Loucy (cell line): ENCODE measurements around the gene DLG2.

Source experiments
- H2AFZ ChIP-seq: fragments of 200-600 bp; sonication (generic); 2 replicates; pipeline ENCODE4 v1.6.0; 2016; ENCODE audit warnings: antibody characterized with exemption, mild to moderate bottlenecking, low read length, moderate library complexity
- H3F3A ChIP-seq: fragments of 200-600 bp; 2 replicates; pipeline ENCODE4 v1.6.0; 2016; ENCODE audit warnings: antibody characterized with exemption, low read depth, mild to moderate bottlenecking
- H3K27me3 ChIP-seq: fragments of 200-600 bp; sonication (generic); 2 replicates; pipeline ENCODE4 v1.6.1; 2014; ENCODE audit warnings: low read length, mild to moderate bottlenecking; ENCODE audit not compliant: insufficient read depth, poor library complexity, severe bottlenecking
- H3K36me3 ChIP-seq: fragments of 200-600 bp; sonication (generic); 2 replicates; pipeline ENCODE4 v1.6.1; 2016; ENCODE audit warnings: low read length; ENCODE audit not compliant: insufficient read depth
- H3K4me1 ChIP-seq: fragments of 200-600 bp; sonication (generic); 2 replicates; pipeline ENCODE4 v1.5.1; 2014; ENCODE audit warnings: low read length, mild to moderate bottlenecking; ENCODE audit not compliant: insufficient read depth, poor library complexity, severe bottlenecking
- H3K4me2 ChIP-seq: fragments of 200-600 bp; sonication (generic); 2 replicates; pipeline ENCODE4 v1.6.0; 2014; ENCODE audit warnings: antibody characterized with exemption, low read length, low read depth, mild to moderate bottlenecking; ENCODE audit not compliant: poor library complexity, severe bottlenecking
- H3K4me3 ChIP-seq: fragments of 200-600 bp; sonication (generic); 2 replicates; pipeline ENCODE4 v1.5.1; 2014; ENCODE audit warnings: low read length, mild to moderate bottlenecking, mixed read lengths; ENCODE audit not compliant: poor library complexity, severe bottlenecking
- H3K79me2 ChIP-seq: fragments of 200-600 bp; sonication (generic); 2 replicates; pipeline ENCODE4 v1.6.1; 2014; ENCODE audit warnings: low read length; ENCODE audit not compliant: insufficient read depth
- H3K9ac ChIP-seq: fragments of 200-600 bp; sonication (generic); 2 replicates; pipeline ENCODE4 v1.6.0; 2014; ENCODE audit warnings: mild to moderate bottlenecking, low read depth, low read length, moderate library complexity; ENCODE audit not compliant: poor library complexity, severe bottlenecking
- H3K9me2 ChIP-seq: fragments of 200-600 bp; sonication (generic); replicated peaks from 2 replicates; pipeline ENCODE4 v1.6.1; 2016; ENCODE audit warnings: low read depth, low read length, mixed read lengths
- H3K9me3 ChIP-seq: fragments of 200-600 bp; sonication (generic); 2 replicates; pipeline ENCODE4 v1.6.1; 2014; ENCODE audit warnings: mild to moderate bottlenecking, antibody characterized with exemption, low read length, low read depth; ENCODE audit not compliant: insufficient read depth
- H4K20me1 ChIP-seq: fragments of 200-600 bp; sonication (generic); 2 replicates; pipeline ENCODE4 v1.6.0; 2014; ENCODE audit warnings: antibody characterized with exemption, low read length, mild to moderate bottlenecking; ENCODE audit not compliant: insufficient read depth, poor library complexity, severe bottlenecking
- CTCF ChIP-seq: fragments of 200-600 bp; sonication (generic); conservative IDR thresholded peaks from 2 replicates; pipeline ENCODE4 v1.5.1; 2014; ENCODE audit warnings: mild to moderate bottlenecking, antibody characterized with exemption, low read length
- EZH2phosphoT487 ChIP-seq: fragments of 200-600 bp; IDR thresholded peaks from 2 replicates; pipeline ENCODE4 v1.6.1; 2018; ENCODE audit warnings: antibody characterized with exemption, mild to moderate bottlenecking, moderate library complexity, borderline replicate concordance

Gene DLG2

DNA sequence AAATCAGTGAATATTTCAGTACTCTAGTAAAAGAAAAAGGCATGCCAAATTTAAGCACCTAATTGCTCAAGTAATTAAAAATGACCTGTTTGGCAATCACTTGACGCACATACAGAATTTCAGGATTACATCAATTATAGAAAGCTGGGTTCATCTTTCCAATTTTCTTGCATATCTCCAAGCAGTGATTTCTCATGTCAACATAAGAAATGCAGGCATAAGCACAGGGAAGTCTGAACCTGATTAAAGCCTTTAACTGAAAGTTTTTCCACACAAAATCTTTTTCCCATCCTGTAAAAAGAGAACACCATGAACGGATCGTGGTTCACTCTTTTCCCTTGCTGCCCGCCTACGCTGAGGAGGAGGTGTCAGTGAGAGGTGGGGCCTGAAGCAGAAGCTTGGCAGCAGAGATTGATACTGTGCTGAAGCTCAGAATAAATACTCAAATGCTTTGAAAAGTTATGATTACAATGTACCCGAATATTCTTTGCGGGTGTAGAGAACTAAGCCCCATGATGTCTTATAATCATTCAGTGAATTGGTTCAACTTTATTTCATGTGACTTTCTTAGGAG, 1636.9 kb downstream of the DLG2 start:
- H3K79me2 ChIP-seq: no peaks in the 10 kb centered on the region
- H3K9me2 ChIP-seq: no peaks in the 10 kb centered on the region
- no peak overlapping the region for H3K4me3 ChIP-seq
- no peaks in the 10 kb centered on the region for H3K4me1 ChIP-seq
- H2AFZ ChIP-seq: no peak overlapping the region
- H4K20me1 ChIP-seq: no peaks in the 10 kb centered on the region
- H3K9ac ChIP-seq: no peak overlapping the region
- H3F3A ChIP-seq: no peaks in the 10 kb centered on the region
- H3K4me2 ChIP-seq: no peak overlapping the region
- TF ChIP-seq CTCF: no peak
- TF ChIP-seq EZH2phosphoT487: no peak
- H3K36me3 ChIP-seq: no peaks in the 10 kb centered on the region
- no peaks in the 10 kb centered on the region for H3K27me3 ChIP-seq
- H3K9me3 ChIP-seq: no peaks in the 10 kb centered on the region

GRCh38 chr11:83982825-83983224, 1644.3 kb downstream of the DLG2 start:
- no peak for TF ChIP-seq EZH2phosphoT487
- no peak for TF ChIP-seq CTCF
- Histone ChIP-seq H3F3A (no peaks in the 10 kb centered on the region), H3K4me2 (no peak overlapping the region), H3K36me3 (no peaks in the 10 kb centered on the region), H2AFZ (no peak overlapping the region), H3K4me1 (no peaks in the 10 kb centered on the region), H3K79me2 (no peaks in the 10 kb centered on the region), H4K20me1 (no peaks in the 10 kb centered on the region), H3K4me3 (no peak overlapping the region), H3K27me3 (no peaks in the 10 kb centered on the region), H3K9me3 (no peaks in the 10 kb centered on the region), H3K9ac (no peak overlapping the region), H3K9me2 (no peaks in the 10 kb centered on the region)

GRCh38 chr11:83979593-83979992, 1647.6 kb downstream of the DLG2 start:
- H3K4me2 ChIP-seq: no peak overlapping the region
- no peaks in the 10 kb centered on the region for H3K79me2 ChIP-seq
- H3K9me2 ChIP-seq: no peaks in the 10 kb centered on the region
- H4K20me1 ChIP-seq: no peaks in the 10 kb centered on the region
- TF ChIP-seq CTCF (no peak), EZH2phosphoT487 (no peak)
- no peaks in the 10 kb centered on the region for H3F3A ChIP-seq
- H3K27me3 ChIP-seq: no peaks in the 10 kb centered on the region
- no peak overlapping the region for H3K9ac ChIP-seq
- no peak overlapping the region for H3K4me3 ChIP-seq
- no peaks in the 10 kb centered on the region for H3K4me1 ChIP-seq
- H3K9me3 ChIP-seq: no peaks in the 10 kb centered on the region
- no peak overlapping the region for H2AFZ ChIP-seq
- no peaks in the 10 kb centered on the region for H3K36me3 ChIP-seq
